ENCODE results near the gene KRTAP3-2. TPM values are rescaled to one million over a fixed set of nuclear protein-coding genes. Genes with fewer than 3 reads are reported as not detected.

KRTAP3-2 gene
- polyA plus RNA-seq, 3 donors = not detected

DNA sequence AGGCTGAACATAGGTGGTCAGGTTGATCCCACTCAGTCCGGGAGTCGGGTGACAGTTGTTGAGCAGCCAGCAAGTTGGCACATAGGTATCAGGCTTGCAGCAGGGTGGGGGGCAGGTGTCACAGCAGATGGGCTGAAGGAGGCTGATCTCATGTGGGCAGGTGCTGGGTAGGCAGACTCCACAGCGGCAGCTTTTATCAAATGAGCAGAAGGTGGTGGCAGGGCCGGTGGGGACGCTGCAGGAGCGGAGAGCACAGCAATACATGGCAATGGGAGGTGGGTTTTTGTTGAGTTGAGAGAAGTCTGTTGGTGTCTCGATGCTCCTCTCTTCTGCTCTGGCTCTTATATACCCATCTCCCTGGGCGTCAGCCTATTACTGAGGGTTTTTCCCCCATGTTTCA is 9.1 kb upstream of the KRTAP3-2 start, which contains the start of gene KRTAP3-1:
Gene KRTAP3-1 (minus strand): TSS at position 318 of the 400 bp plus-strand sequence. CDS start 54 bp downstream, at position 264.
- Histone ChIP-seq H3K4me1 (ENCODE audit: control insufficient read depth in 1 of 2, insufficient read depth in 2 of 2, low read length in 2 of 2) (no peaks in the 10 kb centered on the region), H3K4me3 (replicated peaks in 1 of 3; ENCODE audit: low read depth in 2 of 3, low read length in 3 of 3) (no peak within 1 kb of the TSS), H3K36me3 (replicated peaks in 1 of 2; ENCODE audit: control insufficient read depth in 1 of 2, insufficient read depth in 2 of 2, low read length in 2 of 2) (no peaks in the 10 kb centered on the region), H3K27ac (ENCODE audit: low read depth in 1 of 2, low read length in 2 of 2) (no peak within 1 kb of the TSS), H3K4me2 (replicated peaks; ENCODE audit: extremely low read depth, low read length, poor library complexity, severe bottlenecking) (no peak within 1 kb of the TSS), H3K79me2 (ENCODE audit: insufficient read depth, low read length) (no peaks in the 10 kb centered on the region), H3K9me3 (replicated peaks in 1 of 2; ENCODE audit: control insufficient read depth in 1 of 2, insufficient read depth in 1 of 2, low read length in 2 of 2) (no peaks in the 10 kb centered on the region), H4K20me1 (ENCODE audit: insufficient read depth, low read length) (no peaks in the 10 kb centered on the region), H3K27me3 (ENCODE audit: control insufficient read depth in 2 of 2, insufficient read depth in 2 of 2, low read length in 2 of 2) (no peaks in the 10 kb centered on the region), H3K9ac (ENCODE audit: insufficient read depth, low read length, poor library complexity, severe bottlenecking) (no peak within 1 kb of the TSS), H2AFZ (ENCODE audit: insufficient read depth, low read depth, low read length, poor library complexity, severe bottlenecking) (no peak within 1 kb of the TSS)
- Mint-ChIP-seq H3K36me3 (no peaks in the 10 kb centered on the region), H3K27ac (peak within 1 kb of the TSS in 2 of 7 donors; percentile 3 to 65), H3K27me3 (ENCODE audit: low read depth in 3 of 3) (peaks cover 3 to 5% (median 3%) of the 10 kb centered on the region in 3 donors), H3K4me3 (no peak within 1 kb of the TSS), H3K4me1 (no peaks in the 10 kb centered on the region), H3K9me3 (peaks cover 0 to 2% (median 0%) of the 10 kb centered on the region in 7 donors)
- WGBS (ENCODE audit: insufficient coverage) = 98% methylated on average over 6 of the region's 8 CpGs
- intact Hi-C loops (cut with micrococcal nuclease) = no loop called here
- TF ChIP-seq, protein P1, sequence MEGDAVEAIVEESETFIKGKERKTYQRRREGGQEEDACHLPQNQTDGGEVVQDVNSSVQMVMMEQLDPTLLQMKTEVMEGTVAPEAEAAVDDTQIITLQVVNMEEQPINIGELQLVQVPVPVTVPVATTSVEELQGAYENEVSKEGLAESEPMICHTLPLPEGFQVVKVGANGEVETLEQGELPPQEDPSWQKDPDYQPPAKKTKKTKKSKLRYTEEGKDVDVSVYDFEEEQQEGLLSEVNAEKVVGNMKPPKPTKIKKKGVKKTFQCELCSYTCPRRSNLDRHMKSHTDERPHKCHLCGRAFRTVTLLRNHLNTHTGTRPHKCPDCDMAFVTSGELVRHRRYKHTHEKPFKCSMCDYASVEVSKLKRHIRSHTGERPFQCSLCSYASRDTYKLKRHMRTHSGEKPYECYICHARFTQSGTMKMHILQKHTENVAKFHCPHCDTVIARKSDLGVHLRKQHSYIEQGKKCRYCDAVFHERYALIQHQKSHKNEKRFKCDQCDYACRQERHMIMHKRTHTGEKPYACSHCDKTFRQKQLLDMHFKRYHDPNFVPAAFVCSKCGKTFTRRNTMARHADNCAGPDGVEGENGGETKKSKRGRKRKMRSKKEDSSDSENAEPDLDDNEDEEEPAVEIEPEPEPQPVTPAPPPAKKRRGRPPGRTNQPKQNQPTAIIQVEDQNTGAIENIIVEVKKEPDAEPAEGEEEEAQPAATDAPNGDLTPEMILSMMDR (IDR thresholded peaks at IDR 0.05) = no peak
- DNase-seq = no peak

DNA sequence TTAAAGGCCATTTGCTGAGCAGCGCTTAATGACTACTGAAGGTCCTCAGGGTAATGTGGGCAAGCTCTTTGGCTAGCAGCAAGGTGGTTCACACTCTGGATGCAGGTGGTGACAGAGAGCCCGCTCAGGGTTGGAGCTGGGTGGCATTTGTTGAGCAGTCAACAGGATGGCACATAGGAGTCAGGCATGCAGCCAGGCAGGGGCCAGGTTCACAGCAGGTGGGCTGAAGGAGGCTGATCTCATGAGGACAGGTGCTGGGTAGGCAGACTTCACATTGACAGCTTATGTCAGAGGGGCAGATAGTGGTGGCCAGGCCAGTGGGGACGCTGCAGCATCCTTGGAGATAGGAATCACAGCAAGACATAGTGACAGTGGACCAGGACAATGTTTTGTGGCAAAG is 4.7 kb upstream of the KRTAP3-2 start:
- WGBS (ENCODE audit: insufficient coverage) = 100% methylated on average over 2 of the region's 3 CpGs
- Mint-ChIP-seq H3K36me3 (no peaks in the 10 kb centered on the region), H3K4me1 (no peaks in the 10 kb centered on the region), H3K27me3 (ENCODE audit: low read depth in 3 of 3) (peaks cover 6 to 16% (median 8%) of the 10 kb centered on the region in 3 donors), H3K4me3 (no peak overlapping the region), H3K9me3 (peaks cover 0 to 4% (median 0%) of the 10 kb centered on the region in 7 donors), H3K27ac (no peak overlapping the region)
- H3K4me1 ChIP-seq (ENCODE audit: control insufficient read depth in 1 of 2, insufficient read depth in 2 of 2, low read length in 2 of 2) = no peaks in the 10 kb centered on the region
- no peak overlapping the region for H3K4me2 ChIP-seq (replicated peaks; ENCODE audit: extremely low read depth, low read length, poor library complexity, severe bottlenecking)
- no peak for DNase-seq
- no peak overlapping the region for H3K27ac ChIP-seq (ENCODE audit: low read depth in 1 of 2, low read length in 2 of 2)
- H4K20me1 ChIP-seq (ENCODE audit: insufficient read depth, low read length) = no peaks in the 10 kb centered on the region
- no peaks in the 10 kb centered on the region for H3K9me3 ChIP-seq (replicated peaks in 1 of 2; ENCODE audit: control insufficient read depth in 1 of 2, insufficient read depth in 1 of 2, low read length in 2 of 2)
- H2AFZ ChIP-seq (ENCODE audit: insufficient read depth, low read depth, low read length, poor library complexity, severe bottlenecking) = no peak overlapping the region
- no peaks in the 10 kb centered on the region for H3K36me3 ChIP-seq (replicated peaks in 1 of 2; ENCODE audit: control insufficient read depth in 1 of 2, insufficient read depth in 2 of 2, low read length in 2 of 2)
- TF ChIP-seq, protein P1 (IDR thresholded peaks at IDR 0.05) = no peak
- H3K27me3 ChIP-seq (ENCODE audit: control insufficient read depth in 2 of 2, insufficient read depth in 2 of 2, low read length in 2 of 2) = no peaks in the 10 kb centered on the region
- H3K4me3 ChIP-seq (replicated peaks in 1 of 3; ENCODE audit: low read depth in 2 of 3, low read length in 3 of 3) = no peak overlapping the region
- H3K79me2 ChIP-seq (ENCODE audit: insufficient read depth, low read length) = no peaks in the 10 kb centered on the region
- H3K9ac ChIP-seq (ENCODE audit: insufficient read depth, low read length, poor library complexity, severe bottlenecking) = no peak overlapping the region
- intact Hi-C loops (cut with micrococcal nuclease) = no loop called here
